ENCODE measurements around the gene NANOS3. TPM values are rescaled to one million over a fixed set of nuclear protein-coding genes. Genes with fewer than 3 reads are reported as not detected.

NANOS3 gene
- total RNA-seq, 1 experiment from 2014 or later: 1.1 TPM

DNA sequence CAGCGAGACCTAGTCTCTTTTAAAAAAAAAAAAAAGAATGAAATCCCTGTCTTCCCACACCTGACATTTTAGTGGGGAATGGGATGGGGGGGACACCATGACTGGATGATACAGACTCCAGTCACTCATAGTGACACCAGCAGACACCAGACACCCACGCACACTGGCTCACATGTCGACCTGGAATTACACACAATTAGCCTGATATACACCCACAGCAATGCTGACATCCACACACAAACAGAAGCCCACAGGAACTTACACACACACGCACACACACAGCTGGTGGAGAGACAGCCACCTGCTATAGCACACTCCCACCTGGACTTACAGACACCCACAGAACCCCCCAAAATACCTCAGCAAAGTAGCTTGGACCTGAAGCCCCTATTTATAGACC, 8.3 kb upstream of the NANOS3 start:
- peaks cover 90% of the 10 kb centered on the region for H3K27me3 Mint-ChIP-seq (ENCODE audit: low read depth)
- no peaks in the 10 kb centered on the region for H3K9me3 Mint-ChIP-seq
- H3K27ac Mint-ChIP-seq: no peak overlapping the region
- ChIA-PET POLR2A (no interaction called here), CTCF (no interaction called here)
- no peak for DNase-seq (ENCODE audit: low spot score)
- ATAC-seq: no peak
- H3K36me3 Mint-ChIP-seq: no peaks in the 10 kb centered on the region
- TF ChIP-seq, protein P1, sequence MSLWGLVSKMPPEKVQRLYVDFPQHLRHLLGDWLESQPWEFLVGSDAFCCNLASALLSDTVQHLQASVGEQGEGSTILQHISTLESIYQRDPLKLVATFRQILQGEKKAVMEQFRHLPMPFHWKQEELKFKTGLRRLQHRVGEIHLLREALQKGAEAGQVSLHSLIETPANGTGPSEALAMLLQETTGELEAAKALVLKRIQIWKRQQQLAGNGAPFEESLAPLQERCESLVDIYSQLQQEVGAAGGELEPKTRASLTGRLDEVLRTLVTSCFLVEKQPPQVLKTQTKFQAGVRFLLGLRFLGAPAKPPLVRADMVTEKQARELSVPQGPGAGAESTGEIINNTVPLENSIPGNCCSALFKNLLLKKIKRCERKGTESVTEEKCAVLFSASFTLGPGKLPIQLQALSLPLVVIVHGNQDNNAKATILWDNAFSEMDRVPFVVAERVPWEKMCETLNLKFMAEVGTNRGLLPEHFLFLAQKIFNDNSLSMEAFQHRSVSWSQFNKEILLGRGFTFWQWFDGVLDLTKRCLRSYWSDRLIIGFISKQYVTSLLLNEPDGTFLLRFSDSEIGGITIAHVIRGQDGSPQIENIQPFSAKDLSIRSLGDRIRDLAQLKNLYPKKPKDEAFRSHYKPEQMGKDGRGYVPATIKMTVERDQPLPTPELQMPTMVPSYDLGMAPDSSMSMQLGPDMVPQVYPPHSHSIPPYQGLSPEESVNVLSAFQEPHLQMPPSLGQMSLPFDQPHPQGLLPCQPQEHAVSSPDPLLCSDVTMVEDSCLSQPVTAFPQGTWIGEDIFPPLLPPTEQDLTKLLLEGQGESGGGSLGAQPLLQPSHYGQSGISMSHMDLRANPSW (CRISPR knock-in tag; conservative IDR thresholded peaks at IDR 0.05; ENCODE audit: low read depth): no peak
- TF ChIP-seq, protein P2, sequence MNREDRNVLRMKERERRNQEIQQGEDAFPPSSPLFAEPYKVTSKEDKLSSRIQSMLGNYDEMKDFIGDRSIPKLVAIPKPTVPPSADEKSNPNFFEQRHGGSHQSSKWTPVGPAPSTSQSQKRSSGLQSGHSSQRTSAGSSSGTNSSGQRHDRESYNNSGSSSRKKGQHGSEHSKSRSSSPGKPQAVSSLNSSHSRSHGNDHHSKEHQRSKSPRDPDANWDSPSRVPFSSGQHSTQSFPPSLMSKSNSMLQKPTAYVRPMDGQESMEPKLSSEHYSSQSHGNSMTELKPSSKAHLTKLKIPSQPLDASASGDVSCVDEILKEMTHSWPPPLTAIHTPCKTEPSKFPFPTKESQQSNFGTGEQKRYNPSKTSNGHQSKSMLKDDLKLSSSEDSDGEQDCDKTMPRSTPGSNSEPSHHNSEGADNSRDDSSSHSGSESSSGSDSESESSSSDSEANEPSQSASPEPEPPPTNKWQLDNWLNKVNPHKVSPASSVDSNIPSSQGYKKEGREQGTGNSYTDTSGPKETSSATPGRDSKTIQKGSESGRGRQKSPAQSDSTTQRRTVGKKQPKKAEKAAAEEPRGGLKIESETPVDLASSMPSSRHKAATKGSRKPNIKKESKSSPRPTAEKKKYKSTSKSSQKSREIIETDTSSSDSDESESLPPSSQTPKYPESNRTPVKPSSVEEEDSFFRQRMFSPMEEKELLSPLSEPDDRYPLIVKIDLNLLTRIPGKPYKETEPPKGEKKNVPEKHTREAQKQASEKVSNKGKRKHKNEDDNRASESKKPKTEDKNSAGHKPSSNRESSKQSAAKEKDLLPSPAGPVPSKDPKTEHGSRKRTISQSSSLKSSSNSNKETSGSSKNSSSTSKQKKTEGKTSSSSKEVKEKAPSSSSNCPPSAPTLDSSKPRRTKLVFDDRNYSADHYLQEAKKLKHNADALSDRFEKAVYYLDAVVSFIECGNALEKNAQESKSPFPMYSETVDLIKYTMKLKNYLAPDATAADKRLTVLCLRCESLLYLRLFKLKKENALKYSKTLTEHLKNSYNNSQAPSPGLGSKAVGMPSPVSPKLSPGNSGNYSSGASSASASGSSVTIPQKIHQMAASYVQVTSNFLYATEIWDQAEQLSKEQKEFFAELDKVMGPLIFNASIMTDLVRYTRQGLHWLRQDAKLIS (CRISPR knock-in tag; IDR thresholded peaks at IDR 0.05; ENCODE audit: borderline replicate concordance): no peak
- no peak for TF ChIP-seq ZNF416 (CRISPR knock-in tag; IDR thresholded peaks at IDR 0.05)
- no peak for TF ChIP-seq SMAD3 (CRISPR knock-in tag; IDR thresholded peaks at IDR 0.05; ENCODE audit: borderline replicate concordance)
- TF ChIP-seq, protein P3, sequence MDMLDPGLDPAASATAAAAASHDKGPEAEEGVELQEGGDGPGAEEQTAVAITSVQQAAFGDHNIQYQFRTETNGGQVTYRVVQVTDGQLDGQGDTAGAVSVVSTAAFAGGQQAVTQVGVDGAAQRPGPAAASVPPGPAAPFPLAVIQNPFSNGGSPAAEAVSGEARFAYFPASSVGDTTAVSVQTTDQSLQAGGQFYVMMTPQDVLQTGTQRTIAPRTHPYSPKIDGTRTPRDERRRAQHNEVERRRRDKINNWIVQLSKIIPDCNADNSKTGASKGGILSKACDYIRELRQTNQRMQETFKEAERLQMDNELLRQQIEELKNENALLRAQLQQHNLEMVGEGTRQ (CRISPR knock-in tag; IDR thresholded peaks at IDR 0.05): no peak
- no peak for TF ChIP-seq CBFB (CRISPR knock-in tag; IDR thresholded peaks at IDR 0.05; ENCODE audit: low read depth)
- TF ChIP-seq, protein P4, sequence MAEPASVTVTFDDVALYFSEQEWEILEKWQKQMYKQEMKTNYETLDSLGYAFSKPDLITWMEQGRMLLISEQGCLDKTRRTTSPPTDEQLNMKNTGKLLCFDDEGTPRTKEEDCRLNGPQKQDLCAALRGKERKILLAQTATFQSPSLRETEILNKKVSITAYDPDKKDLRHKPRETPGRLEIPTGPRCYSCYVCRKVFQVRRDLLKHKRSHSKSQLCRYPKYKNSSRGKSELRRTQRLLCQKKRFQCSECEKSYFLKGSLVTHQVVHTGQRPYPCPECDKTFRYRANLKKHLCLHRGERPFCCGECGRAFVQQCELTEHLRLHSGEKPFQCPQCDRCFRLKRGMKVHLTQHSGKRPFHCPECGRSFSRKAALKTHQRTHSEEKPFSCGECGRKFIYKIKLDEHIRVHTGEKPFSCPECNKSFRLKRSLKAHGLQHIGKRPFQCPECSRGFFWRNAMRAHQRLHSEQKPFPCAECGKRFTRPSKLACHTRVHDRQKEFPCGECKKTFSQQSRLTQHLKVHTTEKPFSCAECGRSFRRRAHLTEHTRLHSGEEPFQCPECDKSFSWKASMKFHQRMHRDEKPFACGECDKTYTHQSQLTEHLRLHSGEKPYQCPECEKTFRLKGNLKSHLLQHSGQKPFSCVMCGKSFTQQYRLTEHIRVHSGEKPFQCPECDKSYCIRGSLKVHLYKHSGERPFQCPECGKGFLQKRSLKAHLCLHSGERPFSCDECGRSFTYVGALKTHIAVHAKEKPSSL (CRISPR knock-in tag; conservative IDR thresholded peaks at IDR 0.05): no peak
- TF ChIP-seq, protein P5, sequence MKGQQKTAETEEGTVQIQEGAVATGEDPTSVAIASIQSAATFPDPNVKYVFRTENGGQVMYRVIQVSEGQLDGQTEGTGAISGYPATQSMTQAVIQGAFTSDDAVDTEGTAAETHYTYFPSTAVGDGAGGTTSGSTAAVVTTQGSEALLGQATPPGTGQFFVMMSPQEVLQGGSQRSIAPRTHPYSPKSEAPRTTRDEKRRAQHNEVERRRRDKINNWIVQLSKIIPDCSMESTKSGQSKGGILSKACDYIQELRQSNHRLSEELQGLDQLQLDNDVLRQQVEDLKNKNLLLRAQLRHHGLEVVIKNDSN (CRISPR knock-in tag; IDR thresholded peaks at IDR 0.05): no peak
- TF ChIP-seq, protein P6, sequence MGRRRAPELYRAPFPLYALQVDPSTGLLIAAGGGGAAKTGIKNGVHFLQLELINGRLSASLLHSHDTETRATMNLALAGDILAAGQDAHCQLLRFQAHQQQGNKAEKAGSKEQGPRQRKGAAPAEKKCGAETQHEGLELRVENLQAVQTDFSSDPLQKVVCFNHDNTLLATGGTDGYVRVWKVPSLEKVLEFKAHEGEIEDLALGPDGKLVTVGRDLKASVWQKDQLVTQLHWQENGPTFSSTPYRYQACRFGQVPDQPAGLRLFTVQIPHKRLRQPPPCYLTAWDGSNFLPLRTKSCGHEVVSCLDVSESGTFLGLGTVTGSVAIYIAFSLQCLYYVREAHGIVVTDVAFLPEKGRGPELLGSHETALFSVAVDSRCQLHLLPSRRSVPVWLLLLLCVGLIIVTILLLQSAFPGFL (CRISPR knock-in tag; IDR thresholded peaks at IDR 0.05; ENCODE audit: borderline replicate concordance): no peak
- TF ChIP-seq FOXJ3 (CRISPR knock-in tag; IDR thresholded peaks at IDR 0.05; ENCODE audit: borderline replicate concordance): no peak
- TF ChIP-seq, protein P7, sequence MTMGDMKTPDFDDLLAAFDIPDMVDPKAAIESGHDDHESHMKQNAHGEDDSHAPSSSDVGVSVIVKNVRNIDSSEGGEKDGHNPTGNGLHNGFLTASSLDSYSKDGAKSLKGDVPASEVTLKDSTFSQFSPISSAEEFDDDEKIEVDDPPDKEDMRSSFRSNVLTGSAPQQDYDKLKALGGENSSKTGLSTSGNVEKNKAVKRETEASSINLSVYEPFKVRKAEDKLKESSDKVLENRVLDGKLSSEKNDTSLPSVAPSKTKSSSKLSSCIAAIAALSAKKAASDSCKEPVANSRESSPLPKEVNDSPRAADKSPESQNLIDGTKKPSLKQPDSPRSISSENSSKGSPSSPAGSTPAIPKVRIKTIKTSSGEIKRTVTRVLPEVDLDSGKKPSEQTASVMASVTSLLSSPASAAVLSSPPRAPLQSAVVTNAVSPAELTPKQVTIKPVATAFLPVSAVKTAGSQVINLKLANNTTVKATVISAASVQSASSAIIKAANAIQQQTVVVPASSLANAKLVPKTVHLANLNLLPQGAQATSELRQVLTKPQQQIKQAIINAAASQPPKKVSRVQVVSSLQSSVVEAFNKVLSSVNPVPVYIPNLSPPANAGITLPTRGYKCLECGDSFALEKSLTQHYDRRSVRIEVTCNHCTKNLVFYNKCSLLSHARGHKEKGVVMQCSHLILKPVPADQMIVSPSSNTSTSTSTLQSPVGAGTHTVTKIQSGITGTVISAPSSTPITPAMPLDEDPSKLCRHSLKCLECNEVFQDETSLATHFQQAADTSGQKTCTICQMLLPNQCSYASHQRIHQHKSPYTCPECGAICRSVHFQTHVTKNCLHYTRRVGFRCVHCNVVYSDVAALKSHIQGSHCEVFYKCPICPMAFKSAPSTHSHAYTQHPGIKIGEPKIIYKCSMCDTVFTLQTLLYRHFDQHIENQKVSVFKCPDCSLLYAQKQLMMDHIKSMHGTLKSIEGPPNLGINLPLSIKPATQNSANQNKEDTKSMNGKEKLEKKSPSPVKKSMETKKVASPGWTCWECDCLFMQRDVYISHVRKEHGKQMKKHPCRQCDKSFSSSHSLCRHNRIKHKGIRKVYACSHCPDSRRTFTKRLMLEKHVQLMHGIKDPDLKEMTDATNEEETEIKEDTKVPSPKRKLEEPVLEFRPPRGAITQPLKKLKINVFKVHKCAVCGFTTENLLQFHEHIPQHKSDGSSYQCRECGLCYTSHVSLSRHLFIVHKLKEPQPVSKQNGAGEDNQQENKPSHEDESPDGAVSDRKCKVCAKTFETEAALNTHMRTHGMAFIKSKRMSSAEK (CRISPR knock-in tag; IDR thresholded peaks at IDR 0.05; ENCODE audit: borderline replicate concordance): no peak
- no peak for TF ChIP-seq TEAD1 (CRISPR knock-in tag; IDR thresholded peaks at IDR 0.05)
- no peak for TF ChIP-seq FOXK1 (CRISPR knock-in tag; IDR thresholded peaks at IDR 0.05)
- no peak overlapping the region for H3K4me3 Mint-ChIP-seq
- H3K4me1 Mint-ChIP-seq: peaks cover 10% of the 10 kb centered on the region

All from WTC11 (cell line).